SH-SY5Y (cell line): ENCODE results near the gene F8A1.
"Not testable (repeated sequence)": the region's sequence is repeated elsewhere in the genome, so short reads cannot be mapped to it uniquely, and the experiment has no call there.

Experiments
- GATA2 ChIP-seq: IDR thresholded peaks from 2 replicates; pipeline ENCODE4 v1.6.1; 2011; ENCODE audit warnings: mild to moderate bottlenecking, low read depth, low read length
- GATA3 ChIP-seq: IDR thresholded peaks from 2 replicates; pipeline ENCODE4 v1.6.1; 2011; ENCODE audit warnings: low read depth, mild to moderate bottlenecking, low read length, moderate library complexity

Gene F8A1

GRCh38 chrX:154886069-154886788 is at the start of gene F8A1:
F8A1 (plus strand) TSS chrX:154886355; CDS start chrX:154886375, 20 bp downstream.
- not testable (repeated sequence) for TF ChIP-seq GATA3, GATA2

- TF ChIP-seq GATA3 (no peak), GATA2 (no peak)
Measured at GRCh38 chrX:154840856-154841255, 45.3 kb upstream of the F8A1 start.

DNA sequence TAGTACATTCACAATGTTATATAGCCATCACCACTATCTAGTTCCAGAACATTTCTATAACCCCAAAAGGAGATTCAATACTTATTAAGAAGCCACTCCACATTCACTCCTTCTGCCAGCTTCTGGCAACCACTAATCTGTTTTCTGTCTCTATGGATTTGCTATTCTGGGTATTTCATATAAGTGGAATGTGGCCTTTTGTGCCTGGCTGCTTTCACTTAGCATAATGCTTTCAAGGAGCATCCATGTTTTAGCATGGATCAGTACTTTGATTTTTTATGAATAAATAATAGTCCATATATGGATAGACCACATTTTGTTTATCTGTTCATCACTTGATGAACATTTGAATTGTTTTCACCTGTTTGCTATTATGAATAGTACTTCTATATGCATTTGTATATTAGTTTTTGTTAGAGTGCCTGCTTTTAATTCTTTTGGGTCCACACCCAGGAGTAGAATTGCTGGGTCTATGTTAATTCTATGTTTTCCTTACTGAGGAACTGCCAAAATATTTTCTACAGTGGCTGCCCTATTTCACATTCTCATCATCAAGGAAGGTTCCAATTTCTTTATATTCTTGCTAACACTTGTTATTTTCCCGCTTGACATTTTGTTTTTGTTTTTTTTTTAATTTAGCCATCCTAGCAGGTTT is 35.1 kb upstream of the F8A1 start:
- no peak for TF ChIP-seq GATA2
- no peak for TF ChIP-seq GATA3

GRCh38 chrX:154855256-154855655 is 30.9 kb upstream of the F8A1 start:
- TF ChIP-seq GATA2 (no peak), GATA3 (no peak)

DNA sequence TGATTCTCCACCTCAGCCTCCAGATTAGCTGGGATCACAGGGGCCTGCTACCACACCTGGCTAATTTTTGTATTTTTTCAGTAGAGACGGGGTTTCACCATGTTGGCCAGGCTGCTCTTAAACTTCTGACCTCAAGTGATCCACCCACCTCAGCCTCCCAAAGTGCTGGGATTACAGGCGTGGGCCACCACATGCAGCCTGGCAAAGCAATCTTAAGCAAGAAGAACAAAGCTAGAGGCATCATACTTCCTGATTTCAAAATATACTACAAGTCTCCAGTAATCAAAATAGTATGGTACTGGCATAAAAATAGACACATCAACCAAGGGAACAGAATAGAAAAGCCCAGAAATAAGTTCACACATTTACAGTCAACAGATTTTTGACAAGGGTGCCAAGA is 12.8 kb upstream of the F8A1 start:
- TF ChIP-seq GATA3 (no peak), GATA2 (no peak)

GRCh38 chrX:154890990-154891639 is 5.0 kb downstream of the F8A1 start:
- TF ChIP-seq GATA2 = no peak
- no peak for TF ChIP-seq GATA3

- 0 out of 2 replicates have a peak, but pooled peaks have one; percentile 29 for TF ChIP-seq GATA3
- TF ChIP-seq GATA2 = peak; percentile 32; the same call in 1 of the 2 replicates
Measured at GRCh38 chrX:154892296-154892695, 6.1 kb downstream of the F8A1 start.

- TF ChIP-seq GATA3 (no peak), GATA2 (no peak)
Measured at GRCh38 chrX:154900323-154900722, 14.2 kb downstream of the F8A1 start.

DNA sequence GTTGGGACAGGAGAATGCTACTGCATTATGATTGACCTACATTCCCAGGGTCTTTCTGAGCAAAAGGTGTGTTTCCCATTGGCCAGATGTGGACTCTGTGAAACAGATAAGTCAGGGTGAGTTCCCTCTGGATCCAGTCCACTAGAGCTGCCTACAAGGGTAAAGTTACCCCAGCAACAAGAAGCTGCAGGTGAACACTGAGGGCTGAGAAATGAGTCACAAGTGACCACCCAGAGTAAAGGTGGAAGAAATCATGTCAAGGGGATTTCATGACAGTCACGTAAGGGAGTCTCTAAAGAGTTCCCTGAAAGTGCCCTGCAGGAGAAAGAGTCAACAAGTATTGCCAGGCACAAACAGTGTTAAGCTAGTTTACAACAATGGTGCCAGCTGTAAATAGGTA is 16.3 kb downstream of the F8A1 start:
- TF ChIP-seq GATA3 = no peak
- TF ChIP-seq GATA2 = no peak

- TF ChIP-seq GATA3 (no peak), GATA2 (no peak)
Measured at GRCh38 chrX:154908821-154909220, 22.7 kb downstream of the F8A1 start.

DNA sequence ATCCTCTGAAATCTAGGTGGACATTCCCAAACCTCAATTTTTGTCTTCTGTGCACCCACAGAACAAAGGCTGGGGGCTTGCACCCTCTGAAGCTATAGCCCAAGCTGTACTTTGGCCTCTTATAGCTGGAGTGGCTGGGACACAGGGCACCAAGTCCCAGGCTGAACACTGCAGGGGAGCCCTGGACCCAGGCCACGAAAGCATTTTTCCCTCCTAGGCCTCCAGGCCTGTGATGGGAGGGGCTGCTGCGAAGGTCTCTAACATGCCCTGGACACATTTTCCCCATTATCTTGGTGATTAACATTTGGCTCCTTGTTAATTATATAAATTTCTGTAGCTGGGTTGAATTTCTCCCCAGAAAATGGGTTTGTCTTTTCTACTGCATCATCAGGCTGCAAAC is 27.9 kb downstream of the F8A1 start:
- TF ChIP-seq GATA2 (no peak), GATA3 (no peak)

DNA sequence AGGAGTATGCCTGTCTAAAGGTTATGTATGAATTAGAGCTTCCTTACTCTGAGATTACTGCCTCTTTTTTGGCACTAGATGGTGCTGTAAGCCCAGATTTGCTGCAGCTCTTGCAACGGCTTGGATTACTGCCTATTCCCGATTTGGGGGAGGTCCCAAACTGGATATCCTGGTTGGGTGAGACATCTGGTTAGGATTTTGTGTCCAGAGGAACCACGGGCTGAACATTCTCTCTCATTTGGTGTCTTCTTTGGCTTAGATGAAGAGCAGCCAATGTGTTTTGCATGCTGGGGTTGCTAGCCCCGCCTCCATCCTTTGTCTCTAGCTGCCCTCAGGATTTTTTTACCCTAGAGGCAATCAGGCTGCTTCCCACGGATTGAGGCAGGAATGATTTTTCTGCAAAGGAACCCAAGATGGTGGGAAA is 31.9 kb downstream of the F8A1 start:
- no peak for TF ChIP-seq GATA2
- no peak for TF ChIP-seq GATA3
